ENCODE measurements around the gene EHMT2.

The EHMT2 gene

DNA sequence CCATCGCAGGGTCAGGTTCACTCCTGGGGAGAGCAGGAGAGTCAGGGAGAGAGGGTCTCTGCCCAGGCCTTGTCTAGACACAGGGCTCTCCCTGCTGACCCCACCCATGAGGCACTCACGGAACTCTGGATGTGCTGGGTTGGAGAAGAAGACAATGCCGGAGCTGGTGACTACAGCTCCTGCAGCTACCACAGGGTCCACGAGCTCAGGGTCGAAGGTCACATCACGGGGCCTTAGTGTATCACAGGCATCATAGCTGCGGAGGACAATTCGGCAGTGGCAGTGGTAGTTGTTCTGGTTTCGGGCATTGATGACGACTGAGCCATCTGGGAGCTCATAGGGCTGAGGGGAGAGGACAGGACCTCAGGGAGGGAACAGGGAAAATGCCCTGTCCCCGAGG, 37.6 kb downstream of the EHMT2 start:
- no peak for TF ChIP-seq CTCF (IDR thresholded peaks at IDR 0.05)

DNA sequence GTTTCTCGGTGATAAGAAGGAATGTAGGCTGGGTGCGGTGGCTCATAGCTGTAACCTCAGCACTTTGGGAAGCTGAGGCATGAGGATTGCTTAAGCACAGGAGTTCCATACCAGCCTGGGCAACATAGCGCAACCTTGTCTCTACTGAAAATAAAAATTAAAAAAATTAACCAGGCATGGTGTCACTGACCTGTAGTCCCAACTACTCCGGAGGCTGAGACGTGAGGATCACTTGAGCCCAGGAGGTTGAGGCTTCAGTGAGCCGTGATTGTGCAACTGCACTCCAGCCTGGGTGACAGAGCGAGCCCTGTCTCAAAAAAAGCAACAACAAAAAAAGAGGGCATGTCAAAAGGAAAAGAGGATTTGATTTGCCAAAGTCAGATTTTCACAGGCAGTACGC, 38.8 kb downstream of the EHMT2 start:
- no peak for TF ChIP-seq CTCF (IDR thresholded peaks at IDR 0.05)

GRCh38 chr6:31851485-31851832, 46.0 kb downstream of the EHMT2 start:
- TF ChIP-seq CTCF (IDR thresholded peaks at IDR 0.05) = no peak

DNA sequence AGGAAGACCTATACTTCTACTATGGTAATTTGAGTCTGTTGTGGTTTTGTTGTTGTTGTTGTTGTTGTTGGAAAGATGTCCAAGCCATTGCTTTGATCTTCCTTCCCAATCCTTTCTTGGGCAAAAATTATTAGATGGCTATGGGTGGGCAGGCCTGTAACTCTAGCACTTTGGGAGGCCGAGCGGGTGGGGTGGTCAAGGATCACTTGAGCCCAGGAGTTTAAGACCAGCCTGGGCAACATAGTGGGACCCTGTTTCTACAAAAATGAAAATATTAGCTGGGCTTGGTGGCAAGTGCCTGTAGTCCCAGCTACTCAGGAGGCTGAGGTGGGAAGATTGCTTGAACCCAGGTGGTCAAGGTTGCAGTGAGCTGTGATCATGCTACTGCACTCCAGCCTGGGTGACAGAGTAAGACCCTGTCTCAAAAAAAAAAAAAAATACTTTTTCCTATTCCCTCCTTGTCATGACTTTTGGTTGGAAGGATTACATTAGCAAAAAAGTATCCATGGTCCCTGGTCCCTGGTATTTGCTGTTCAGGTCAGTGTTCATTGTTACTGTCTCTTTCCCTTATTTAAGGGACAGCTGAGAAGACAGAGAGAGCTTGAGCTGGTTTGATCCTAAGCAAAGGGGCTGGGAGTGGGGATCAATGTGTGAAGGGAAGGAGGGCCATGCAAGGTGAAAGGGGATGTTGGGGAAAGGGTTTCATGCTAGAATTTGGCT, 46.6 kb downstream of the EHMT2 start:
- no peak for TF ChIP-seq CTCF (IDR thresholded peaks at IDR 0.05)

GRCh38 chr6:31847276-31847978, 50.1 kb downstream of the EHMT2 start:
- no peak for TF ChIP-seq CTCF (IDR thresholded peaks at IDR 0.05)

GRCh38 chr6:31844507-31844906, 53.0 kb downstream of the EHMT2 start:
- no peak for TF ChIP-seq CTCF (IDR thresholded peaks at IDR 0.05)

- TF ChIP-seq CTCF (IDR thresholded peaks at IDR 0.05) = no peak
Measured at GRCh38 chr6:31842053-31842452, 55.4 kb downstream of the EHMT2 start.

All from LNCAP (cell line).